ENCODE measurements around the gene DST. TPM values are rescaled to one million over a fixed set of nuclear protein-coding genes. Genes with fewer than 3 reads are reported as not detected.

DST gene
- total and polyA plus RNA-seq, 2 of the 4 experiments (the other 2 are of a cell fraction) = 97.7 to 452 TPM

GRCh38 chr6:56684342-56685101 is 41.8 kb upstream of the DST start:
- POLR2A ChIA-PET (ENCODE audit: unreplicated experiment) = interaction anchor here (0.6 to 1.5 kb wide), 2 partner anchors 9 to 328 kb away, joined by 3 read pairs; no protein-coding TSS in a partner anchor
- no peak overlapping the region for H3K9ac ChIP-seq (ENCODE audit: low read depth, low read length)
- peaks cover 11% of the 10 kb centered on the region for H3K9me1 ChIP-seq (ENCODE audit: insufficient read depth, low read length)
- no peaks in the 10 kb centered on the region for H3K9me3 ChIP-seq (ENCODE audit: control insufficient read depth, insufficient read depth, low read length)
- BruUV-seq (replicated peaks) = no TSS peak
- H3K14ac ChIP-seq (replicated peaks; ENCODE audit: low read depth, low read length) = peak overlapping the region; percentile 90
- H3K18ac ChIP-seq (ENCODE audit: low read depth, low read length) = peak overlapping the region; percentile 78; the same call in 1 of the 2 replicates
- H2BK5ac ChIP-seq (ENCODE audit: low read depth, low read length, poor library complexity, severe bottlenecking) = peak overlapping the region; percentile 63
- WGBS, 2 experiments (ENCODE audit: extremely low coverage in 2 of 2, insufficient read length in 1 of 2) = 100% methylated on average over 1 of the region's 7 CpGs; no CpG with 5 or more reads in 1 of the 2 experiments
- H3K36me3 ChIP-seq (ENCODE audit: control insufficient read depth, insufficient read depth, low read length) = peaks cover 5% of the 10 kb centered on the region
- CTCF ChIA-PET = interaction anchor here (2.2 kb wide), 1 partner anchor 167 kb away, joined by 8 read pairs; no protein-coding TSS in a partner anchor
- in situ Hi-C loops (cut with MboI; ENCODE audit: low sequenced_read_pairs) (no loop called here), intact Hi-C loops (cut with micrococcal nuclease) (no loop called here), dilution Hi-C loops (cut with HindIII; ENCODE audit: low sequenced_read_pairs, unreplicated experiment) (no loop called here)
- H2AFZ ChIP-seq (replicated peaks; ENCODE audit: low read length, poor library complexity) = no peak overlapping the region
- H3K56ac ChIP-seq (ENCODE audit: extremely low read depth, insufficient read depth, low read length) = no peak overlapping the region
- H2AK5ac ChIP-seq (ENCODE audit: low read depth, low read length) = peak overlapping the region; percentile 30
- H2BK15ac ChIP-seq (ENCODE audit: low read depth, low read length) = peak overlapping the region; percentile 72; the same call in 1 of the 3 replicates
- no peak overlapping the region for H2AK9ac ChIP-seq (replicated peaks; ENCODE audit: low read depth, low read length, poor library complexity)
- peak overlapping the region; percentile 88 for H3K4ac ChIP-seq (ENCODE audit: low read depth, low read length)
- peaks cover 15% of the 10 kb centered on the region for H3K4me1 ChIP-seq (ENCODE audit: control insufficient read depth, insufficient read depth, low read length)
- H4K20me1 ChIP-seq (ENCODE audit: insufficient read depth, low read length) = peaks cover 13% of the 10 kb centered on the region; the same call in 1 of the 2 replicates
- peak overlapping the region; percentile 31; the same call in 1 of the 2 replicates for H3K27ac ChIP-seq (ENCODE audit: insufficient read depth, low read length)
- no peak overlapping the region for H3K4me3 ChIP-seq (ENCODE audit: insufficient read depth, low read depth, low read length)
- H2BK20ac ChIP-seq (ENCODE audit: low read depth, low read length) = peak overlapping the region; percentile 74
- peak overlapping the region; percentile 92; the same call in 1 of the 2 replicates for H3K23ac ChIP-seq (ENCODE audit: low read depth, low read length)
- H4K5ac ChIP-seq (ENCODE audit: low read depth, low read length) = 0 out of 2 replicates have a peak overlapping the region, but pooled peaks have one; percentile 11
- H2BK120ac ChIP-seq (ENCODE audit: low read depth, low read length) = peak overlapping the region; percentile 69
- H4K8ac ChIP-seq (ENCODE audit: low read depth in 2 of 2, low read length in 2 of 2) = peak overlapping the region; percentile 46 to 71; a peak in 2 of 4 replicates
- peak overlapping the region; percentile 74; the same call in 1 of the 2 replicates for H4K91ac ChIP-seq (ENCODE audit: insufficient read depth, low read depth, low read length)
- peaks cover 42 to 84% of the 10 kb centered on the region in 2 experiments for H3K79me1 ChIP-seq (ENCODE audit: low read depth in 1 of 2, low read length in 2 of 2)
- no peaks in the 10 kb centered on the region for H3K27me3 ChIP-seq (ENCODE audit: control insufficient read depth, insufficient read depth, low read length)
- DNase-seq (no peak), ATAC-seq (ENCODE audit: low read depth) (no peak)
- H3K4me2 ChIP-seq (ENCODE audit: low read depth, low read length) = peak overlapping the region; percentile 41
- no peak for TF ChIP-seq CTCF (conservative IDR thresholded peaks at IDR 0.05; ENCODE audit: low read depth, low read length)
- TF ChIP-seq, protein P1, sequence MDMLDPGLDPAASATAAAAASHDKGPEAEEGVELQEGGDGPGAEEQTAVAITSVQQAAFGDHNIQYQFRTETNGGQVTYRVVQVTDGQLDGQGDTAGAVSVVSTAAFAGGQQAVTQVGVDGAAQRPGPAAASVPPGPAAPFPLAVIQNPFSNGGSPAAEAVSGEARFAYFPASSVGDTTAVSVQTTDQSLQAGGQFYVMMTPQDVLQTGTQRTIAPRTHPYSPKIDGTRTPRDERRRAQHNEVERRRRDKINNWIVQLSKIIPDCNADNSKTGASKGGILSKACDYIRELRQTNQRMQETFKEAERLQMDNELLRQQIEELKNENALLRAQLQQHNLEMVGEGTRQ (IDR thresholded peaks at IDR 0.05; ENCODE audit: low read depth, low read length) = no peak
- TF ChIP-seq MAFK (IDR thresholded peaks at IDR 0.05; ENCODE audit: low read depth, low read length) = no peak
- no peak for TF ChIP-seq RCOR1 (IDR thresholded peaks at IDR 0.05; ENCODE audit: insufficient replicate concordance, low read length)
- TF ChIP-seq FOS (IDR thresholded peaks at IDR 0.05; ENCODE audit: low read depth, low read length) = no peak
- no peak for TF ChIP-seq CHD1 (IDR thresholded peaks at IDR 0.05; ENCODE audit: low read depth, low read length)
- no peak for TF ChIP-seq MAZ (IDR thresholded peaks at IDR 0.05; ENCODE audit: borderline replicate concordance, low read depth, low read length)
- no peak for TF ChIP-seq NFE2L2 (IDR thresholded peaks at IDR 0.05; ENCODE audit: low read depth, low read length)
- TF ChIP-seq ELK1 (IDR thresholded peaks at IDR 0.05; ENCODE audit: borderline replicate concordance, low read depth, low read length) = no peak
- TF ChIP-seq CEBPB (IDR thresholded peaks at IDR 0.05; ENCODE audit: low read depth, low read length) = no peak
- TF ChIP-seq SMC3 (IDR thresholded peaks at IDR 0.05; ENCODE audit: low read depth, low read length) = no peak
- TF ChIP-seq RAD21 (IDR thresholded peaks at IDR 0.05; ENCODE audit: low read length) = no peak
- TF ChIP-seq POLR2A (IDR thresholded peaks at IDR 0.05; ENCODE audit: low read depth, low read length) = no peak
- no peak for TF ChIP-seq RFX5 (IDR thresholded peaks at IDR 0.05; ENCODE audit: low read depth, low read length)
